NB4 (cell line): ENCODE measurements around the gene SIMC1.
"Not testable (repeated sequence)": the region's sequence is repeated elsewhere in the genome, so short reads cannot be mapped to it uniquely, and the experiment has no call there.

Source experiments
- MYC ChIP-seq: IDR thresholded peaks from 2 replicates; pipeline ENCODE4 v1.6.1; 2011; ENCODE audit warnings: low read depth, low read length
- POLR2A ChIP-seq: IDR thresholded peaks from 2 replicates; pipeline ENCODE4 v1.6.1; 2011; ENCODE audit warnings: mild to moderate bottlenecking; ENCODE audit not compliant: insufficient read length; ENCODE audit errors: extremely low read depth
- TF ChIP-seq, protein P1 (sequence below): IDR thresholded peaks from one replicate; pipeline ENCODE4 v1.5.1; 2012; ENCODE audit warnings: low read depth, low read length
- TF ChIP-seq, protein P2 (sequence below): IDR thresholded peaks from 2 replicates; pipeline ENCODE4 v1.6.1; 2011; ENCODE audit warnings: low read depth, low read length

DNA sequence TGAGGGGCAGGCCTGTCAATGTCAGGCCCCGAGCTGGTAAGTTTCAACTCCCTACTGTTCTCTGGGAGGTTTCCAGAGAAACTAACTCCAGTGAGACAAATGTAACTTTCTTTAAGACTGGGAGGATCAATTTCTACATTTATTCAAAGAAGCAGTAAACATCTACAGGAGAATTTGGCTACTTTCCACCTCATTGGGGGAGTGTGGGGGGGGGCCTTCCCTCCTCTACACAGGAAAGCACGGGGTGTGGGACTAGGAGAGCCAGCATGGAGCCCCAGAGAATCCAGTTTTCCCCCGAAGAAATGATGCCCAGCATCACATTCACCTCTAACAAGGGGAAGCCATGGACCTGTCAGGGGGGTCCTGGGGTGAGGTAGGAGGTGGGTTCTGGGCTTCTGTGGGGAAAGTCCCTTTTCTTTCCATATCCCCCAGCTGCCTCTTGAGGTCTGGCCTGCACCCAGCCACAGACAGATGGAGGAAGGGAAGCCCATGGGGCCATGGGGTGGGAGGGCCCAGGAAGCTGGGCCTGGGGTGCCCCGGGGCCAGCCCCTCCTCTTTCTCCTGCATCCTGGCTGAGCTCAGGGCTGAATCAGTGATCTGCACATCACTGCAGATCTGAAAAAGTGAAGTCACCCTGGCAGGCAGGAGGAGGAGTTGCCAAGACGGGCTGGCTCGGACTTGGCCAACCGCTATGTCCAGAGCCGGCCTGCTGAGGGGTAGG is 42.6 kb upstream of the SIMC1 start:
- TF ChIP-seq POLR2A, MYC: not testable (repeated sequence)
- TF ChIP-seq, protein P1, sequence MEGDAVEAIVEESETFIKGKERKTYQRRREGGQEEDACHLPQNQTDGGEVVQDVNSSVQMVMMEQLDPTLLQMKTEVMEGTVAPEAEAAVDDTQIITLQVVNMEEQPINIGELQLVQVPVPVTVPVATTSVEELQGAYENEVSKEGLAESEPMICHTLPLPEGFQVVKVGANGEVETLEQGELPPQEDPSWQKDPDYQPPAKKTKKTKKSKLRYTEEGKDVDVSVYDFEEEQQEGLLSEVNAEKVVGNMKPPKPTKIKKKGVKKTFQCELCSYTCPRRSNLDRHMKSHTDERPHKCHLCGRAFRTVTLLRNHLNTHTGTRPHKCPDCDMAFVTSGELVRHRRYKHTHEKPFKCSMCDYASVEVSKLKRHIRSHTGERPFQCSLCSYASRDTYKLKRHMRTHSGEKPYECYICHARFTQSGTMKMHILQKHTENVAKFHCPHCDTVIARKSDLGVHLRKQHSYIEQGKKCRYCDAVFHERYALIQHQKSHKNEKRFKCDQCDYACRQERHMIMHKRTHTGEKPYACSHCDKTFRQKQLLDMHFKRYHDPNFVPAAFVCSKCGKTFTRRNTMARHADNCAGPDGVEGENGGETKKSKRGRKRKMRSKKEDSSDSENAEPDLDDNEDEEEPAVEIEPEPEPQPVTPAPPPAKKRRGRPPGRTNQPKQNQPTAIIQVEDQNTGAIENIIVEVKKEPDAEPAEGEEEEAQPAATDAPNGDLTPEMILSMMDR = not testable (repeated sequence)
- TF ChIP-seq, protein P2, sequence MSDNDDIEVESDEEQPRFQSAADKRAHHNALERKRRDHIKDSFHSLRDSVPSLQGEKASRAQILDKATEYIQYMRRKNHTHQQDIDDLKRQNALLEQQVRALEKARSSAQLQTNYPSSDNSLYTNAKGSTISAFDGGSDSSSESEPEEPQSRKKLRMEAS = not testable (repeated sequence)
